Adipose tissue (tissue), 3 donors: ENCODE results near the gene KIF17. TPM values are rescaled to one million over a fixed set of nuclear protein-coding genes. Genes with fewer than 3 reads are reported as not detected.
"Not testable (repeated sequence)": the region's sequence is repeated elsewhere in the genome, so short reads cannot be mapped to it uniquely, and the experiment has no call there.

Experiments
- H3K27ac ChIP-seq: one replicate; pipeline ENCODE4 v1.5.1; 2013; ENCODE audit warnings: low read depth, low read length
- WGBS, 3 donors: extraction: QIAGEN DNeasy Blood & Tissue Kit; methylation state at CpG; one replicate each; pipeline ENCODE4 v1.1.7; 2013; 5-methylcytosine and 5-hydroxymethylcytosine counted together
- polyA plus RNA-seq, 3 donors: library from polyadenylated mRNA; stranded (reverse); fragments of 200-250 nt; gene quantifications; one replicate each; pipeline ENCODE4 v1.2.3, GENCODE V29; 2013
- donor health status: healthy with polysubstance abuse.
- donor health status: Bipolar disorder and iron deficiency.
- donor health status: healthy.

Gene KIF17
- polyA plus RNA-seq, 3 donors, result 0.89 to 5.4 (median 4.2) TPM

GRCh38 chr1:20718343-20718882 lies 606 bp upstream of the KIF17 start:
- not testable (repeated sequence) for H3K27ac ChIP-seq
- 59 to 68% (median 66%) methylated on average over 17 of the region's 17 CpGs for WGBS, 3 donors

GRCh38 chr1:20716232-20716631 lies 1.6 kb downstream of the KIF17 start:
- no peak overlapping the region for H3K27ac ChIP-seq
- 68 to 85% (median 83%) methylated on average over 12 to 13 of the region's 13 CpGs for WGBS, 3 donors

GRCh38 chr1:20715406-20715805 lies 2.4 kb downstream of the KIF17 start:
- 88 to 92% (median 90%) methylated on average over 15 of the region's 15 CpGs for WGBS, 3 donors
- no peak overlapping the region for H3K27ac ChIP-seq

- no peak overlapping the region for H3K27ac ChIP-seq
- 80 to 92% (median 92%) methylated on average over 6 of the region's 6 CpGs for WGBS, 3 donors
Measured at GRCh38 chr1:20713440-20713839, 4.4 kb downstream of the KIF17 start.

- WGBS, 3 donors, result 82 to 88% (median 85%) methylated on average over 6 of the region's 6 CpGs
Measured at GRCh38 chr1:20712215-20712577, 5.6 kb downstream of the KIF17 start.

GRCh38 chr1:20711285-20712214 lies 6.3 kb downstream of the KIF17 start:
- 79 to 81% (median 79%) methylated on average over 29 of the region's 29 CpGs for WGBS, 3 donors
- H3K27ac ChIP-seq, result no peak overlapping the region

More at GRCh38 chr1:20712215-20712577, 5.6 kb downstream of the KIF17 start:
- no peak overlapping the region for H3K27ac ChIP-seq

- H3K27ac ChIP-seq, result no peak overlapping the region
- 59 to 72% (median 69%) methylated on average over 18 of the region's 18 CpGs for WGBS, 3 donors
Measured at GRCh38 chr1:20710469-20711284, 7.1 kb downstream of the KIF17 start.

- WGBS, 3 donors, result 94 to 99% (median 96%) methylated on average over 3 of the region's 3 CpGs
- no peak overlapping the region for H3K27ac ChIP-seq
Measured at GRCh38 chr1:20709868-20710267, 7.9 kb downstream of the KIF17 start.

GRCh38 chr1:20708891-20709290 lies 8.9 kb downstream of the KIF17 start:
- no peak overlapping the region for H3K27ac ChIP-seq
- 78 to 90% (median 84%) methylated on average over 5 of the region's 5 CpGs for WGBS, 3 donors

GRCh38 chr1:20708057-20708456 lies 9.8 kb downstream of the KIF17 start:
- WGBS, 3 donors, result 63 to 88% (median 78%) methylated on average over 6 of the region's 6 CpGs
- H3K27ac ChIP-seq, result no peak overlapping the region

GRCh38 chr1:20706841-20707240 lies 11.0 kb downstream of the KIF17 start:
- H3K27ac ChIP-seq, result no peak overlapping the region
- 37 to 45% (median 44%) methylated on average over 5 of the region's 5 CpGs for WGBS, 3 donors

- WGBS, 3 donors, result 86 to 87% (median 87%) methylated on average over 15 of the region's 15 CpGs
- no peak overlapping the region for H3K27ac ChIP-seq
Measured at GRCh38 chr1:20705203-20705755, 12.5 kb downstream of the KIF17 start.

- 93 to 95% (median 95%) methylated on average over 41 of the region's 41 CpGs for WGBS, 3 donors
- H3K27ac ChIP-seq, result no peak overlapping the region
Measured at GRCh38 chr1:20704390-20705202, 13.2 kb downstream of the KIF17 start.

- WGBS, 3 donors, result 90 to 91% (median 90%) methylated on average over 4 of the region's 4 CpGs
- no peak overlapping the region for H3K27ac ChIP-seq
Measured at GRCh38 chr1:20703124-20703756, 14.6 kb downstream of the KIF17 start.

- 85 to 87% (median 86%) methylated on average over 1 of the region's 1 CpG for WGBS, 3 donors
- no peak overlapping the region for H3K27ac ChIP-seq
Measured at GRCh38 chr1:20702416-20702815, 15.4 kb downstream of the KIF17 start.

- WGBS, 3 donors, result 80 to 94% (median 90%) methylated on average over 5 of the region's 5 CpGs
- H3K27ac ChIP-seq, result no peak overlapping the region
Measured at GRCh38 chr1:20701847-20702246, 16.0 kb downstream of the KIF17 start.

- 83 to 87% (median 86%) methylated on average over 9 of the region's 9 CpGs for WGBS, 3 donors
- H3K27ac ChIP-seq, result no peak overlapping the region
Measured at GRCh38 chr1:20701446-20701845, 16.4 kb downstream of the KIF17 start.
